CD4-positive, alpha-beta T cell treated with Interleukin-15 for 4 hours (primary cell): ENCODE data around the gene CFAP298.

Source experiments
- DNase-seq: peaks from one replicate; pipeline ENCODE4 v3.0.0-alpha.2; 2020; ENCODE audit warnings: low spot score

The CFAP298 gene

DNA sequence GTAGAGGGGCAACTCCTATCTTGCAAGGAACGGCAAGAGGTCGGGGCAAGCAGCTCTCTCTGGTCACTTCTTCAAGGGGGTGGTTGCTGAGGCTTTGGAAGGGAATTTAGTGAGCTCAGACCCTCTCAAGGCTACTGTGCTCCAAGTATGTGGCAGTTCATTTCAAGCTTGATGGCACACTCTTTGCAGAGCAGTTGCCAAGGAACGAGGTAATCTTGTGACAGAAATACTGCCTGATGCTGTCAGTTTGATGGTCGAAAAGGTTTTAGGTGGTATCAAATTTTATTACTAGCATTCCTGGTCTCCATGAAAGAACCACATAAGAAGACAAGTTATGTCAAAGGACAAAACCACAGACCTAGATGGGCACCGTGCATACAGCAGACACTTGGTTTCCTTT lies 13.1 kb downstream of the CFAP298 start:
- no peak for DNase-seq

DNA sequence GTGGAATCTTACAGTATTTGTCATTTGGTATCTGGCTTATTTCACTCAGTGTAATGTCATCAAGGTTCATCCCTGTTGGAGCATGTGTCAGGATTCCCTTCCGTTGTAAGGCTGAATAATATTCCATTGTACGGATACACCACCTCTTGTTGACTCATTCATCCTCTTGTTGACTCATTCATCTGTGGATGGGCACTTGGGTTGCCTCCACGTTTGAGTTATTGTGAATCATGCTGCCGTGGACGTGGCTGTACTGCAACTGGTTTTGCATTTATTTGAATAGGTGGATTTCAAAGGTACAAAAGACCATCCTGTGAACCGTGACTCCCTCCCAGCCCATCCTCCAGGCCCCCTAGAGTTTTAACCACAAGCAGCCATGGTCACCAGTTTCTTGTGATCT lies 15.0 kb downstream of the CFAP298 start:
- no peak for DNase-seq

DNA sequence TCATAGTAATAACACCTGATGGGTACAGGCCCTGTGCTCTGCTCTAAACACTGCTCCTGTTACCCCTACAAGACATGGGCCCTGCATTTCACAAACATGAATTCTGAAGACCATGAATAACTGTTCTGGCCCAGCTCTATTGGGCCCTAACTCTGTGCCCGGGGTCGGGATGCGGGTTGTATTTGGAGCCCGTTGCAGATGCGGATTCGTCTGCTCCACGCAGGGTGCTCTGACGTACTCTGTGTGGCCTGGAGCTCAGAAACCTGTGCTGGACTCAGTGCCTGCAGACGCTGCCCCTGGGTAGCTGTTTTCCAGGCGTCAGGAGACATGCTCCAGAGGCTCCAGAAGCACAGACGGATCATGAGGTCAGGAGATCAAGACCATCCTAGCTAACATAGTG lies 16.7 kb downstream of the CFAP298 start:
- DNase-seq: no peak

DNA sequence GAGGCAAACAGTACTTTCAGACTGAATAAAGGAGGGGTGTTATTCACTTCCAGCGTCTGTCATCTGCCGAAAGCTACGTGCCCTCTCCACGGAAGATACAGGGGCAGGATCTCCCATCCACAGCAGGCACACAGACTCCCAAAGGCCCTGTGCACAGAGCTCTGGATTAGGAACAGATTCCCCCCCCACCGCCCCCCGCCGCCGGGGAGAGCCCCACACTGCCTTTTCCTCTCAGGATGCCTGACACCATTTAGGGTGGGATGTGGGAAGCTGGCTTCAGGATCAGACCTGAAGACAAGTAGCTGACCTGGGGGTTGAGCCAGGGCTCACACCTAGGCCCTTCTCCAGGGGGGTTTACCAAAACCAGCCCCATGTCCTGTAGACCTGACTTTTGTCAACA lies 18.5 kb downstream of the CFAP298 start:
- DNase-seq: no peak

DNA sequence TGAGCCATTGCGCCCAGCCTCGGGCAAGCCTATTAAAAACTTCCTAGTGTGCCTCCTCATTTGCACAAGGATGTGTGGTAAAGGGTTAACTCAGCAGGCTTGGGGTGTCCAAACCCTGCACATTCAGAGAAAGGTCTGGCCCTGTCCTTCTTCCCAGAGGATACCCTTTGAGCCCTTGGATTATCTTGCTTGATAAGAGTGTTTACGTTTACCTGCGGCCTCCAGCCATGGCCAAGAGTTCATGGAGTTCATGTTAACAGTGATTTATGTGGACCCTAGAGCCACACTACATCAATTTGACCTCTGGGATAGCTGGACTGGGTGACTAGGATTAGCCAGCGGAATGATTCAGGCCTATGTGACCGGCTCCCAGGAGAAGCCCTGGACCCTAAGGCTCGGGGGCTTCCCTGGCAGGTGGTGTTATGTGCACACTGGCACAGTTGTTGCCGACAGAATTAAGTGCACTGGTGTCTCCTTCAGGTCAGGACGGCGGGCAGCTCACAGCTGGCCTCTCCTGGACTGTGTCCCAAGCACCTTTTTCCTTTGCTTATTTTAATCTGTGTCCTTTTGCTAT lies 19.2 kb downstream of the CFAP298 start:
- no peak for DNase-seq

DNA sequence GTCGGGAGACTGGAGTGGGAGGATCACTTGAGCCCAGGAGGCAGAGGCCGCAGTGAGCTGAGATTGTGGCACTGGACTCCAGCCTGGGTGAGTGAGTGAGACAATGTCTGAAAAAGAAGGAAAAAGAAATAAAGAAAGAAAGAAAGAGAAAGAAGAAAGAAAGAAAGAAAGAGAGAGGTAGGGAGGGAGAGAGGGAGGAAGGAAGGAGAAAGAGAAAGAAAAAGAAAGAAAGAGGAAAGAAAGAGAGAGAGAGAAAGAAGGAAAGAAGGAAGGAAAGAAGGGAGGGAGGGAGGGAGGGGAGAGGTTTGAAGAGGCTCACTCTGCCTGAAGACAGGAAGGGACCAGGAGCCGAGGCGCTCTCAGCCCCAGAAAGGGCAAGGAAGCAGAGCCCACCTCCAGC lies 22.0 kb downstream of the CFAP298 start:
- DNase-seq: no peak

DNA sequence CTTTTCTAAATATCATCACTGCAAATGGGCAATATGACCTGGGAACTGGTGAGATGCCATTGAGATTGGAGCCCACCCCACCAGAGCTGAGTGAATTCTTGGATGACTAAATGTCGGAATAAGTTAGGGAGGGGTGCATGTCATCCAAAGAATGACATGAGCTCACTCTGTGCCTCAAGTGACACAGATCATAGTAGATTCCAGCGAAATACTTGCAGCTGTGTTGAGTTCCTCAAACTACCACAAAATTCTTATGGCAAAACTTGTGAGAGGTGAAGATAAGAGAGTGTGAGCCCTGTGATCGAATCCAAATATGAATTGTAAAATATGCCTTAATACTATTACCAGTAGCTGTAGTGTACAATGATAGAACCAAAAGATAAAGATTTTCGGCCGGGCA lies 24.5 kb downstream of the CFAP298 start:
- no peak for DNase-seq

DNA sequence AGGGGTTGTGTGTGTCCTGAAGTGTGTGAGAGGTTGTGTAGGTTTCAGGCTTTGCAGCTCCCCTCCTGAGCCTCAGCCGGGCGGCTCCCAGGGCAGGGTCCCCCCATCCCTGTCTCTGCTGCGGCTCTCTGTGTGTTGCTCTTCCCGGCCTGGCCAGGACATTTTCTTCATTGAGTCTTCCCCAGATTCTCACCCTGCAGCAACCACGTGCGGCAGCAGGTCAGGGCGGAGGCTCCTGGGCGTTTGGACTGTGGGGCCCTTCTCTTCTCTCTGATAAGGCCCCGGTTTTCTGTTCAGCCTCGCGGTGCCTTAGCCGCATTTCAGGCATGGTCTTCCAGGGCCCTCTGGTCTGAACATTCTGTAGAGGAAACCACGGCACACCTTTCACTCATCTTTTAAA lies 25.1 kb downstream of the CFAP298 start:
- DNase-seq: no peak

DNA sequence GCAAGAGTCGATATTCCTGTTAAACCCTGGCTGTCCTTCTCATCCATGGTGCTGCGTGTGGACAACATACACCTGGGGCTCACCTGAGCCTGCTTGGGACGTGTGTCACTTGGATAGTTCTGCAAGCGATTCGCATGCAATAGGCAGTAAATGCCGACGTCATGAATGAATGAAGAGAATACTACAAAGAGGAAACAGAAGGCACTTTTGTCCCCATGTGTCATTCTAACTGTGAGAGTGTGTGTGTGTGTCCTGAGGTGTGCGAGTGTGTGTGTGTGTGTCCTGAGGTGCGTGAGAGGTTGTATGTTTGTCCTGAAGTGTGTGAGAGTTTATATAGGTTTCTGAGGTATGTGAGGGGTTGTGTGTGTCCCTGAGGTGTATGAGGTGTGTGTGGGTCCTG lies 26.2 kb downstream of the CFAP298 start:
- DNase-seq: no peak

DNA sequence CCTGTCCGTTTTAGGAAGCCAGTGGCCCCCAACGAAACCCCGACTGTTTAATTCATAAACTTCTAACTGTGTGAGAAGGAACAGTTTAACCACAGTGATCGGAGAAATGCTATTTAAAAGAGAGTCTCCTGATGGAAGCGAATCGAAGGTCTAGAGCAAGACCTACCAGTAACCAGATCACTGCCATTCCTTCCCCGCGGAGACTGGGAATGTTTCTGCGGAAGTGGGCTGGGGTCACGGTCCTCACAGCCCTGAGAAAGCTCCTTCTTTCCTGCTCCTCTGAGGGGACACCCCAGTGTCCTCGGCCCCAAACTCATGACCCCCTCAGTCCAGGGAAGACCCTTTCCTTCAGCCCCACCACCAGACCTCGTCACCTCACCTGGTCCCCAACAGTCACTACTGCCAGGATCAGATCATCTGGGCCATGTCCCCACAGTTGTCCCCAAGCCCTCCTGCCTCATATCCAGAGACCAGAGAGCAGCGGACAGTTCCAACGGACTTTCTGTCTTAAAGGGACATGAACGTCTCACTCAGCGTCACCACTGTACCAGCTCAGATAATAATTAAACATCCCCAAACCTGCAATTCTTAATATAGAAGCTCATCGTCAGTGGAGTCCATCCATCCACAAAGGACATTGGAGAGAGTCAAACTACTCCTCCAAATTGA lies 27.0 kb downstream of the CFAP298 start, which contains the start of gene TCP10L:
Gene TCP10L, minus strand, starts transcription at position 482 of the 669 bp plus-strand sequence. CDS start 1,219 bp downstream, outside the sequence.
- no peak for DNase-seq

DNA sequence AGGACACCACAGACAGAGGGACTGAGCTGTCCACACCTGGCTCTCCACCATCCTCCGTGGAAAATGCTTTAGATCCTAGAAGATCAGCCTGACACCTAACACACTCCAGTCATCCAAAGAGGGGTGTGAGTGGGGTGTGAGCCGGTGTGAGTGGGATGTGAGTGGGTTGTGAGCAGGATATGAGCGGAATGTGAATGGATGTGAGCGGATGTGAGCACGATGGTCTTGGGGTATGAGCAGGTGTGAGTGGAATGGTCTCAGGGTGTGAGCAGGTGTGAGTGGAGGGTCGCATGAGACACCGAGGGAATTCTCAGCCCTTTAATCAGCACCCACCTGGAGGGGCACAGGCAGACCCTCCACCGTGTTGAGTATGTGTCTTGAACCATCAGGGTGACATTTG lies 27.7 kb downstream of the CFAP298 start:
- no peak for DNase-seq

DNA sequence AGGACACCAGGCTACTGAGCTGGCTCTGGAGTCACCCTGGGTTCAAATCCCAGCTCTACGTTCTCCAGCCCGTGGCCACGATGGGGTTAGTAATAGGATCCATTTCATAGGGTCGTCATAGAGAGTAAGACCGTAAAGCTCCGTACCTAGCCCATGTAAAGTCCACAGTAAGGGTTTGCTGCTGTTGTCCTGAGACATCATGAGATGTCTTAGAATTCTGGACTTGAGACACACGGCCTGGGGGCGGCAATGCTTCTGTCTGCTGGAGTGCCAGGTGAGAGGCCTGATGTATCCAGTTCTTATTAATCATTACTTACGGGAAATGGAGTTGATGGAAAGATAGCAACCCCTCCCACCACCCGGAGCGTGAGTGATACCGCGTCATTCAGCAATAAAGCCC lies 30.4 kb downstream of the CFAP298 start:
- DNase-seq: no peak

DNA sequence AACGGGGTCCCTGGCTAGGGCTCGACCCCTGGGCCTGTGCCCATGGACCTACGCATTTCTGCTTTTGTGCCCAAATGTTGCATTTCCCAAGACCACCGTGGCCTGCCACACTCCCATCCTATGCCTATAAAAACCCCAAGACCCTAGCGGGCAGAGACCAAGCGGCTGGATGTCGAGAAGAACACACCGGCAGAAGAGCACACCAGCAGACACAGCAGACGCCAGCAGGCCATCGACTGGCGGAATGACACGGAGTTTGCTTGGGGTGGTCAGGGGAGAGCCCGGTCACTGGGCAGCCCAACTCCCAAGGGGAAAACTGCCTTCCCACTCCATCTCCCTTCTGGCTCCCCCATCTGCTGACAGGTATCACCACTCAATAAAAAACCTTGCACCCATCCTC lies 31.2 kb downstream of the CFAP298 start:
- DNase-seq: no peak

DNA sequence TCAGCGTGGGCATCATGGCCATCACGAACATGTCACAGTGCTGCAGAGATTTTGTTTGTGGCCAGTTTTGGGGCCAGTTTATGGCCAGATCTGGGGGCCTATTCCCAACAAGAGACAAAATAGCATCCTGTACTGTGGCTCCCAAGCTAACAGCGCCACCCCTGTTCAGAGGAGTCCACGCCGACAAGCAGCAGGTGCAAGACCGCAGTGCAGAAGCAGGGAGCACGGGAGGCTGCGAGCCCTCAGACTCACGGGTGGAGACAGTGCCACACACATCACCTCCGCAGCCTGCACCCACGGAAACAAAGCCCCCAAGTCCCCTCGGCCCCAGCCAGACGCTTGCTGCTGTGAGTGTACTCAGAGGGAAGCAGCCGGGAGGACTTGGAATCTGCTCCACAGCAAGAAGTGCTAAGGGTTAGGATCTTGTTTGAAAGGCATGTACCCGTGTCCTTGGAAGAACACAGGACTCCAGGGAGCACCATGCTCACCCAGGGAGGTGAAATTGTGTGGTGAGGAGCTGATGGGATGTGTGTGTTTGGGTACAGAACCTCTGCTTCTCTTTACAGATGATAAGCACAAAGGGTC lies 34.0 kb downstream of the CFAP298 start:
- no peak for DNase-seq

DNA sequence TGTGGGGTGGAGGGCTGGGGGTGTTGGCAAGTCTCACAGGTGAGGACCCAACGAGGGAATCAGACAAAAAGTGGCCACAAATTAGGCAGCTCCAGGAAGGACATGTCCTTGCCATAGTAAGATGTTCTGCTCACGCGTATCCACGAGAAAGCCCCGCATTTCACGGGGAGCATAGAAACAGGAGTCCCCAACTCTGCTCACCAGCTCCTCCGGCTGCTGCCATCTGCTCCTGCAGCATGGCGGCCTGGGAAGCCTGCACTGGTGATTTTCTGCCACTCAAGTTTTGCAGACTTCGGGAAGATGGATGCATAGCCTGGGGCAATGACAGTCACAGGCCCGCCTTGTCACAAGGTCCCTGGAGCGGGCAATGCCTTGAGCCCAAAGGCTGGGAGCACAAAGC lies 36.2 kb downstream of the CFAP298 start:
- no peak for DNase-seq

DNA sequence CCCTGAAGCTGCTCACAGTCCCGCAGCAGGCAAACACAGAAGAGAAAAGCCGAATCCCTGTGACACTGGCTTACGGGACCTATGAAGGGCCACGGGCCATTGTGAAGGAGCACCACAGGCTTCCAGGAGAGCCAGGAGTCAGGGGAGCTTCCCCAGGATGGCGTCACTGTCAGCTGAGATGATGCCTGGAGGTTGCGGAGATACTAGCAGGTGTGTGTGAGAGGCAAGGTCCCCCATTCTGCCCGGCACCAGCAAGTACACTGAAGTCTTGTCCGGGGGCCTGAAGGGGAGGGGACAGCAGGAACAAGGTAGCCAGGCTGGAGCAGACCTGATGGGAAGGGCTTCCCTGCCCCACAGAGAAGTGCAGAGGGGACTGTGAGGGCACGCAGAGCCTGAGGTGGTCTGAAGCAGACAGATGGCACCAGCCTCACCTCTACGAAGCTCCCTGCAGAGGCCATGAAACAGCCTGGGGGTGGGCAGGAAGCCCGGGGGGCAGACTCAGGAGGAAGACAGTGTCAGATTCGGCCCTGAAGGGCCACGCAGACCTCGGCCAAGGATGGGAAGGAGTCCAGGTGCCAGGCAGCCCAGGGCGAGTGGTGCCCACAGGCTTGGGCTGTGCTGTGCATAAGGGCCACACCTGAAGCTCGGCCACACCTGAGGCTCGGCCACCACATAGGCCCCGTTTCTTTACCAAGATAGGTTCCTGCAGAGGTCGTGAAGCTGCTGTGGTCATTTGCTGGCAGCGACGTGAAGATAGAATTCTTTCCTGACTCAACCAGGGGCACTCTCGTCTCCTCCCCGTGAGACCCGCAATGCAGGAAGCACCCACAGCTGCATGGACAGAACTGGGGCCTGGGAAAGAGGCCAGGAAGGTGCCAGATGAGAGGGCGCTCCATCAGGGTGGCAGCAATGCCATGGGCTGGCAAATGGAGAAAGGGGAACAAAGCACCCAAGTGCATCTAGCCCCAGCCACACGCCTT lies 36.9 kb downstream of the CFAP298 start:
- no peak for DNase-seq

DNA sequence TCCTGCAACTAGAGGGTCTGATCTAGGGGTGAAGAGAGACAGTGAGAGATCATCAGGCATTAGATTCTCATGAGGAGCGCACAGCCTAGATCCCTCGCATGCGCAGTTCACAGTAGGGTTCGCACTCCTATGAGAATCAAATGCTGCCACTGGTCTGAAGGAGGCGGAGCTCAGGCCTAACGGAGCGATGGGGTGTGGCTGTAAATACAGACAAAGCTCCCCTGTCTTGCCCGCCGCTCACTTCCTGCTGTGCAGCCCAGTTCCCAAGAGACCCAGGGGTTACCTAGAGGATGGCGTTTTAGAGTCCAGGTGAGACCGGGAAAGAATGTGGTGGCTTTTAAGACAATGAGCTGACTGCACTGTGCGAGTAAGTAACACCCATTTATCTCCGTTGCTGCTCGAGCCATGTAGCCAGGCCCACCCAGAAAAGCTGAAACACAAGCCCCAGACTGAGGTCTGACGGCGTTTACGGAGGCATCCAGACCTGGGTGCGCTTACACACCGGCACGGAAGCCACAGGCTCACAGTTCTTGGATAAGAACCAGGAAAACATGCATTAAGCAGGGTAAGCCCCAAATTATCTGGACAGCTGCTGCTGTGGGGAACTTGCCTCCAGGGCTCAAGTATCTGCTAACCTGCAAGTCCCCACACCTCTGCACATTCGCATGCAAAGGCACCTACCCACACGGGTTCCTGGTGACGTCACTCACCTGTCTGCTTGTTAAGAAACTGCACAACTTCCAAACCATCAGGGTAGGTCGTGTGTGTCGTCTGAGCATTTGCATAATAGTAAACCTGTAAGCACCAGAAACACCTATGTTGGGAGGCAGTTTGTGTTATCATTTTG lies 39.4 kb downstream of the CFAP298 start:
- no peak for DNase-seq

DNA sequence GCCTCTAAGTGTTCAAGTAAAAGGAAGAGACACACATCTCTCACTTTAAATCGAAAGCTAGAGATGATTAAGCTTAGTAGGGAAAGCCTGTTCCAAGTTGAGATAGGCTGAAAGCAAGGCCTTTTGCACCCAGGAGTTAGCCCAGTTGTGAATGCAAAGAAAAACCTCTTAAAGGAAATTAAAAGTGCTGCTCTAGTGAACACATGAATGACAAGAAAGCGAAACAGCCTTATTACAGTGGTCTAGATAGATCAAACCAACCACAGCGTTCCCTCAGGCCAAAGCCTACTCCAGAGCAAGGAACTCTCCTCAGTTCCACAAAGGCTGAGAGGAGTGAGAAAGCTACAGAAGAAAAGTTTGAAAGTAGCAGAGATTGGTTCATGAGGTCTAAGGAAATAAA lies 41.7 kb downstream of the CFAP298 start:
- no peak for DNase-seq

DNA sequence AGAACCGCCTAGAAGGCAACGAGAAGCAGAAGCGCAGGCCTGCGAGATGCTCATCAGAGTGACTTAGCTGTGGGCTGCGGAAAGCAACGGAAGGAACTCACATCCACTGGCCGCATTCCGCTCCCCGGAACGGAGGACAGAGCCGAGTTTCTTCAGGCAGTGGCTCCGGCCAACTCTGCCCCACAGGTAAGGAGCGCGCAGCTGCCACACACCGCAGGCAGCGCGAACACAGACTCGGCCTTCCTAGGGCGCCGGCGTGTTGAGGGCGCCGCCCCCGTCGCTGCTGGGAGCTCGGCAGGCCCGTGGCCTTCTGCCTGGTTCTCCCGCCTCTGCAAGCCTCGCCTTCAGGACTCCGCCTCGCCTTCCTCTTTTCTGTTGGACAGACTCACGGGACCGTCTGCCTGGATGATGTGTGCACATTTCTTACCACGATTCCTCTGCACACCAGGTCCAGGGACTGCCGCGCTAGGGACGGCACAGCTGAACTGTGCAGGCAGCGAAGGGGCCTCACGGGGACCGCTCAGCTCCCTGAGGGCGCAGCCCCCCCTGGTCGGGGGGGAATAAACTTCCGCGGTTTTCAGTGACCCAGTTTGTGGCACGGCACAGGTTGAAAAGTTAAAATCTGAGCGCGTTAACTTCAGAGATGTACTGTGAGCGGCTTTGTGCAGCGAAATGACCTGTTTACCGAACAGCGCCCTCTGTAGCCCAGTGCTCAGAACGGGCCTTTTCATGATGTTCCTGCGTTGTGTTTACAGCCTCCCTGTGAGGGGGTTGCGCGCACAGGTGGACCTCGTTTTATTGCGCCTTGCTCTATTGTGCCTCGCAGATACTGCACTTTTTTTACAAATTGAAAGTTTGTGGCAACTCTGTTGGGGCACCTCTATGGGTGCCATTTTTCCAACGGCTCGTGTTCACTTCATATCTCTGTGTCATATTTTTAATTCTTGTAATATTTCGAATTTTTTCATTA lies 42.6 kb downstream of the CFAP298 start:
- DNase-seq: peak; percentile 83

DNA sequence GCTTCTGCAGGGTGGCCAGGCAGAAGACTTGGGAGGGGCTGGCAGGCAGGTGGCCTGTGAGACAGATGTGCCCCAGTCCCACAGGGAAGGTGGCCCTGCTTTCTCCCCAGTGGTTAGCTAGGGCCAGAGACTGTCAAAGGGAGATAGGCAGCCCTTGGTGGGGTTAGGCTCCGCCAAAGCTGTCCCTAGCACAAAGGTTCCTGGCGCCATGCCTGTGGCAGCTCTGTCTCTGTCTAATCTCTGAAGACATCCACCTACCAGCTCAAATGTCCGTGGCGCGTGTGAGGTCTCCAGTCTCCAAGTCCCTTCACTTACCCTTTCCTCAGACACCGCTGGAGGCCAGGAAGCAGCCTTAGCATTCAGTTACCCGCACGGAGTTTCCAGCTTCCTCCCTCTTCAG lies 44.6 kb downstream of the CFAP298 start:
- DNase-seq: no peak
